ENCODE measurements around the gene ITPRIP. TPM values are rescaled to one million over a fixed set of nuclear protein-coding genes. Genes with fewer than 3 reads are reported as not detected.
A peak's percentile ranks its signal among the peaks of the same experiment; 100 is the strongest.

The ITPRIP gene
- total RNA-seq, 1 experiment from 2014 or later: 1.7 TPM

DNA sequence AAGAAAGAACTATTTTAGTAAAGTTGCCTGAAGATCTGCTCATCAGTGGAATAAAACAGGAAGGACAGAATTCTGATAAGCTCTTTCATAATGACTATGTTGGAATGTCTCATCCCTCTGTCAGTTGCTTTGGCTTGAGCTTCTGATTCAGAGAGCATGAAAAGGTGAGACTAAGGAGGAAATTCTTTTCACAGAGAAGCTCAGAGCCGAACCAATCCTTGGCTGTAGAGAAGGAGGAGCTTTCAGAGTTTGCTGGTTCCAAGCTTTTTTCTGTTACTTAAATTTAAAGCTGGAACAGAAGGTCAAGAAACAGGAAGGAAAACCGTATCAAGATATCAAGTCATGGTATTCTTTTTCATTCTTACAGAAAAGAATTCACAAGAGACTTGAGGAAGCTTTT is 45.3 kb downstream of the ITPRIP start:
- H3K27ac Mint-ChIP-seq (ENCODE audit: unreplicated experiment): no peak overlapping the region
- peaks cover 6% of the 10 kb centered on the region for H3K36me3 Mint-ChIP-seq (ENCODE audit: insufficient read depth, unreplicated experiment)
- no peaks in the 10 kb centered on the region for H3K9me3 Mint-ChIP-seq (ENCODE audit: low read depth, unreplicated experiment)
- TF ChIP-seq, protein P1, sequence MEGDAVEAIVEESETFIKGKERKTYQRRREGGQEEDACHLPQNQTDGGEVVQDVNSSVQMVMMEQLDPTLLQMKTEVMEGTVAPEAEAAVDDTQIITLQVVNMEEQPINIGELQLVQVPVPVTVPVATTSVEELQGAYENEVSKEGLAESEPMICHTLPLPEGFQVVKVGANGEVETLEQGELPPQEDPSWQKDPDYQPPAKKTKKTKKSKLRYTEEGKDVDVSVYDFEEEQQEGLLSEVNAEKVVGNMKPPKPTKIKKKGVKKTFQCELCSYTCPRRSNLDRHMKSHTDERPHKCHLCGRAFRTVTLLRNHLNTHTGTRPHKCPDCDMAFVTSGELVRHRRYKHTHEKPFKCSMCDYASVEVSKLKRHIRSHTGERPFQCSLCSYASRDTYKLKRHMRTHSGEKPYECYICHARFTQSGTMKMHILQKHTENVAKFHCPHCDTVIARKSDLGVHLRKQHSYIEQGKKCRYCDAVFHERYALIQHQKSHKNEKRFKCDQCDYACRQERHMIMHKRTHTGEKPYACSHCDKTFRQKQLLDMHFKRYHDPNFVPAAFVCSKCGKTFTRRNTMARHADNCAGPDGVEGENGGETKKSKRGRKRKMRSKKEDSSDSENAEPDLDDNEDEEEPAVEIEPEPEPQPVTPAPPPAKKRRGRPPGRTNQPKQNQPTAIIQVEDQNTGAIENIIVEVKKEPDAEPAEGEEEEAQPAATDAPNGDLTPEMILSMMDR (IDR thresholded peaks at IDR 0.05; ENCODE audit: unreplicated experiment): no peak
- CTCF ChIA-PET: interaction anchor here (1.5 kb wide), 1 partner anchor 61 kb away, joined by 3 read pairs; the partner anchor contains the start of gene CFAP58
- H3K4me3 Mint-ChIP-seq (ENCODE audit: low read depth, unreplicated experiment): no peak overlapping the region
- no peak for DNase-seq
- H3K27me3 Mint-ChIP-seq (ENCODE audit: unreplicated experiment): no peaks in the 10 kb centered on the region
- intact Hi-C loops (cut with micrococcal nuclease; ENCODE audit: unreplicated experiment): no loop called here
- no peaks in the 10 kb centered on the region for H3K4me1 Mint-ChIP-seq (ENCODE audit: low read depth, unreplicated experiment)
- BruUV-seq (replicated peaks): no TSS peak

DNA sequence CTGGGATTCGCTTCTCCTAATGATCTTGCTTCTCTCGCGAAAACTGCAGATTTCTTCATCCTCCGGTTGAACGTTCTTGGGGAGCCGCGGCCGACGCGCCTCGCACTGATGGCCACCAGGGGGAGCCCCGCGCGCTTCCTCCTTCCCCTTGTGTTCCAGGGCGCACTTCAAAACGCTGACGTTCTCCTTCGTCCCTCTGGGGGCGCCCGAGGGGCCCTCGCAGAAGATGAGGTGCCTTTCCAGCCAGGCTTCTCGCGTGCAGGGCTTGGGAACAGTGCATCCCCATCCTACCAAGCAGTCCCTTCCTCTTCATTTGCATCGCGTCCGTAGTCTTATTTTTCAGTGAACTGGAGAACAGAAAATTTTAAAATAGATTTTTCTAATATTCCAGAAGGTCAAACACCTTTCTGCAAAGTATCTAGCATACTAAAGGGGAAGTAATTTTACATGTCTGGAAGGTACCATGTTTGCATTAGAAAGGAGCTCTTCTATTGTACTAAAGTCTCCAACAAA is 46.8 kb downstream of the ITPRIP start:
- TF ChIP-seq, protein P1 (IDR thresholded peaks at IDR 0.05; ENCODE audit: unreplicated experiment): peak; percentile 93
- intact Hi-C loops (cut with micrococcal nuclease; ENCODE audit: unreplicated experiment): loop anchor here (1.0 kb wide), 1 partner anchor 59 kb away; no protein-coding TSS in a partner anchor
- no peaks in the 10 kb centered on the region for H3K4me1 Mint-ChIP-seq (ENCODE audit: low read depth, unreplicated experiment)
- H3K4me3 Mint-ChIP-seq (ENCODE audit: low read depth, unreplicated experiment): no peak overlapping the region
- BruUV-seq (replicated peaks): no TSS peak
- no peaks in the 10 kb centered on the region for H3K9me3 Mint-ChIP-seq (ENCODE audit: low read depth, unreplicated experiment)
- CTCF ChIA-PET: interaction anchor here (0.7 kb wide), 1 partner anchor 62 kb away, joined by 3 read pairs; the partner anchor contains the start of gene CFAP58
- no peaks in the 10 kb centered on the region for H3K27me3 Mint-ChIP-seq (ENCODE audit: unreplicated experiment)
- peak; percentile 83 for DNase-seq
- peaks cover 6% of the 10 kb centered on the region for H3K36me3 Mint-ChIP-seq (ENCODE audit: insufficient read depth, unreplicated experiment)
- peak overlapping the region; percentile 70 for H3K27ac Mint-ChIP-seq (ENCODE audit: unreplicated experiment)

DNA sequence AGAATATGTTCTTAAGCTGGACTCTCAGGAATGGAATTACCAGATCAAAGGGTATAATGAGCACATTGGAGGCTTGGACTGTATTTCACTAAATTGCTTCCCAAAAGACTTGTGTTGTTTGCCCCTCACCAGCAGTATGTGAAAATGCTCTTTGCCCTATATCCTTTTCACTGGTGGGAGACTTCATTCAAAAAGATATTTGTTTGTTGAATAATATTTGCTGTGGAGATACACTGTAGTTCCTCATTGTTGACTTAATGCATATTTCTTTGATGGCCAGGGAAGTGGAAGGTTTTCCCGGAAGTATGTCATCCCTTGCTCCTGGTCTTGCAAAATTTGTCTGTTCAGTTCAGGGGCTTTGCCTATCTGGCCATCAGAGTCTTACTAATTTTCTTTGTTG is 49.9 kb downstream of the ITPRIP start:
- H3K4me1 Mint-ChIP-seq (ENCODE audit: low read depth, unreplicated experiment): no peaks in the 10 kb centered on the region
- BruUV-seq (replicated peaks): no TSS peak
- H3K36me3 Mint-ChIP-seq (ENCODE audit: insufficient read depth, unreplicated experiment): peaks cover 6% of the 10 kb centered on the region
- H3K27me3 Mint-ChIP-seq (ENCODE audit: unreplicated experiment): no peaks in the 10 kb centered on the region
- no peak overlapping the region for H3K4me3 Mint-ChIP-seq (ENCODE audit: low read depth, unreplicated experiment)
- CTCF ChIA-PET: no interaction called here
- H3K27ac Mint-ChIP-seq (ENCODE audit: unreplicated experiment): no peak overlapping the region
- H3K9me3 Mint-ChIP-seq (ENCODE audit: low read depth, unreplicated experiment): no peaks in the 10 kb centered on the region
- TF ChIP-seq, protein P1 (IDR thresholded peaks at IDR 0.05; ENCODE audit: unreplicated experiment): no peak
- no peak for DNase-seq
- intact Hi-C loops (cut with micrococcal nuclease; ENCODE audit: unreplicated experiment): no loop called here

DNA sequence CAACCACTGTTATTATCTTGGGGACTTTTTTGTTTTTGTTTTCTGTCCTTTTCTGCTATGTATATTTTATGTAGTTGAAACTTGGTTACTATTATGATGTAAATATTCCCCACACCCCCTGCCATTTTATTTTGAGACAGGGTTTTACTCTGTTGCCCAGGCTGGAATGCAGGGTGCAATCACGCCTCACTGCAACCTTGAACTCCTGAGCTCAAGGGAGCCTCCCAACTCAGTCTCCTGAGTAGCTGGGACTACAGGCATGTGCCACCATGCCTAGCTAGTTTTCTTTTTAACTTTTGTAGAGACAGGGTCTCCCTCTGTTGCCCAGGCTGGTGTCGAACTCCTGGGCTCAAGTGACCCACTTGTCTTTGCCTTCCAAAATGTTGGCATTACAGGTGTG is 51.3 kb downstream of the ITPRIP start:
- TF ChIP-seq, protein P1 (IDR thresholded peaks at IDR 0.05; ENCODE audit: unreplicated experiment): no peak
- Mint-ChIP-seq H3K27me3 (ENCODE audit: unreplicated experiment) (no peaks in the 10 kb centered on the region), H3K27ac (ENCODE audit: unreplicated experiment) (no peak overlapping the region), H3K36me3 (ENCODE audit: insufficient read depth, unreplicated experiment) (peaks cover 10% of the 10 kb centered on the region), H3K4me3 (ENCODE audit: low read depth, unreplicated experiment) (no peak overlapping the region), H3K9me3 (ENCODE audit: low read depth, unreplicated experiment) (no peaks in the 10 kb centered on the region), H3K4me1 (ENCODE audit: low read depth, unreplicated experiment) (no peaks in the 10 kb centered on the region)
- intact Hi-C loops (cut with micrococcal nuclease; ENCODE audit: unreplicated experiment): no loop called here
- CTCF ChIA-PET: no interaction called here
- BruUV-seq (replicated peaks): no TSS peak
- no peak for DNase-seq
